GM19438 (cell line): ENCODE measurements around the gene TAC4.

Experiments
- ATAC-seq: cut with Tn5 transposase; IDR thresholded peaks from one replicate; pipeline ENCODE4 v1.9.1; 2021; ENCODE audit warnings: low read depth; ENCODE audit not compliant: unreplicated experiment

Gene TAC4, protein sequence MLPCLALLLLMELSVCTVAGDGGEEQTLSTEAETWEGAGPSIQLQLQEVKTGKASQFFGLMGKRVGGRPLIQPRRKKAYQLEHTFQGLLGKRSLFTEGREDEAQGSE

DNA sequence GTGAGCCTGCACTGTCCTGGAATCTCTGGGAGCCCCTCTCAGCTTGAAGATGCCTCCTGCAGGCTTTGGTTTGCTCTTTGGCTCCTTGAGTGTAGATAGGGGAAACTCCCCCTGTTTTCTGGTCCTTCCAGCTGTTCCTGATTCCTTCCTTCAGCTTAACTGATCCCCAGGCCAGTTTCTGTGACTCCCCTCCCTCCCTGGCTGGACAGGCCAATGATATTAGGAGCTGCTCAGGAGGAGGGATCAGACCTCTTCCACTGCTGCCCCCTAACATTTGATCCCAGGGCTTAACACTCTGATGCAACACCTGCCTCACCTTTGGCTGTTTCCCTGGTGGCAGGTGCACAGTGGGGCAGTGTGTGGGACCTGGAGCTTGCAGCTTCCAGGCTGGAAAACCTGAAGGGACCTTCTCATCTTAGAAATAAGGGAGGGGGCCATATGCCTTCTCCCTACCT lies at the start of gene TAC4:
Gene TAC4, minus strand, starts transcription at position 51 of the 455 bp plus-strand sequence. CDS start 52 bp downstream, outside the sequence.
- no peak for ATAC-seq

DNA sequence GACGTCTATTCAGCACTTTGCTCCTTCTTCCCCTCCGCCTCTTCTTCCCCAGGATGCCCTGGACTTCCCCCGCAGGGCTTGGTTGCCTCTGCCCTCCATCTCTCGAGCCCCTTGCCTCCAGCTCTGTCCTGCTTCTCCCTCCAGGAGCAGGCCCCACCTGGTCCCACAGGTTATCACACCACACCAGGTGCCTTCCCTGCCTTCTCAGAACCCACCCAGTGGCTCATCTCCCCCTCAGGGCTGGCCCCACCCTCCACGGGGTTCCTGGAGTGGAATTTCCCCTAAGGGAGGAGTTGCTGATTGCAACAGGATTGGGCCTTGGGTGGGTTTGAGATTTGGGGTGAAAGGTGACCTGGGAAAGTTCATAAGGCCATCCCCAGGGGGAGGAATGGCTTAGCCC lies 49.0 kb upstream of the TAC4 start:
- no peak for ATAC-seq

DNA sequence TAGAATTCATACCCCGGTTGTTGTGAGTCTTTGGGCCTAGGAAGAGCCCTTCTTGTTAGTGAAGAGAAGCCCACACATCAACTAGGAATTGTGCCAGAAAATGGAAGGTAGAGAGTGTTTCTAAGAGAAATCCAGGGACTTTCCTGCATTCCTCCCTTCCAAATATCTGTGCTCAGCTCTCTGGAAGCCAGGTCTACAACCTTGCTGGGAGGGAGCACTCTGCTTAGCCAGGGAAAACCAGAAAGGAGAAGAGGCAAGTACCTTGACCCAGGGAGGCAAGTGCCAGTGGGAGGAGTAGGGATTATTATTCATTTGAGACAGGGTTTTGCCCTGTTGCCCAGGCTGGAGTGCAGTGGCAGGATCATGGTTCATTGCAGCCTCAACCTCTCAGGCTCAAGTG lies 48.4 kb upstream of the TAC4 start:
- no peak for ATAC-seq

GRCh38 chr17:49895812-49896211 lies 47.9 kb upstream of the TAC4 start:
- no peak for ATAC-seq

DNA sequence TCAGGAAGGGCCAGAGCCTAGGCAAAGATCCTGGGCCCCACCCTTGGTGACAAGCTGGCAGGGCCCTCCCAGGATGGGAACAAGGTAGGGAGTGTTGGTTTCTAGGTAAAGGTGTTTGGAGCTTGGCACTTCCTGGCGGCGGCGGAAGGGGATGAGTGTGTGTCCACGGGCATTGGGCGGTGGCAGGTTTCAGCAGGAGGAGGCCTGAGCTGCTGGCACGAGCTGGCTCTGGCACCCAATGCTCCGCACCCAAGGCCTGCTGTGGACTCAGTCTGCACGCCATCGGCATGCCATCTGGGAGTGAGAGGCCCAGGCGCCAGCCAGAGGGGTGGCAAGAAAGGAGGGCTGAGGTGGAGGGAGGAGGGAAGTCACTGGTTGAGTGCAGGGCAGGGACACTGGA lies 46.9 kb upstream of the TAC4 start:
- ATAC-seq = no peak

DNA sequence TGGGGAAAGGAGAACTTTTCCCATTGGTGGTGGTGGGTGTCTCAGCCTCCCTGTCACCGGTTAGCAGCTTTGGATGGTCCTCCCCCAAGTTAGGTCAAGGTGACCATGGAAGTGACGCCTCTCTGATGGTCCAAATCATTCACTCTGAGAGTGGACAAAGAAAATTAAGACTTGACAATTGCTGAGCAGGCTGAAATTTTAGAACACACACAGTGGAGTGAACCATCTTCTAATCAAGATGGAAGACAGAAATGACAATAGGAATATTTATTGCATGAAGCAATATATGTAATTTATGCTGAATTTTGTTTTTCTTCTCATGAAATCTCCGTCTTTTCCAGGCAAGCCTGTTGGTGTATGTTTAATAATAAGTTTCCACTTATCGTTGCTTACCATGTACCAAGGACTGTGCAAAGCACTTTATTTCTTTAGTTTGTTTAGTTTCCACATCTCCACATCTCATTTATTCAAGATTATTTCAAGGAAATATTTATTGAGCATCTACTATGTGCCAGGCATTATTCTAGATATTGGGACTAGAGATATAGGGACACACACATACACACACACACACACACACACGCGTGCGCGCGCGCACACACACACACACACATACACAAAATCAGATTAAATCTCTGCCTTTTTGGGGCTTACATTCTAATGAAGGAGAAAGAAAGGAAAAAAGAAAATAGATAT lies 44.0 kb upstream of the TAC4 start:
- ATAC-seq = no peak

DNA sequence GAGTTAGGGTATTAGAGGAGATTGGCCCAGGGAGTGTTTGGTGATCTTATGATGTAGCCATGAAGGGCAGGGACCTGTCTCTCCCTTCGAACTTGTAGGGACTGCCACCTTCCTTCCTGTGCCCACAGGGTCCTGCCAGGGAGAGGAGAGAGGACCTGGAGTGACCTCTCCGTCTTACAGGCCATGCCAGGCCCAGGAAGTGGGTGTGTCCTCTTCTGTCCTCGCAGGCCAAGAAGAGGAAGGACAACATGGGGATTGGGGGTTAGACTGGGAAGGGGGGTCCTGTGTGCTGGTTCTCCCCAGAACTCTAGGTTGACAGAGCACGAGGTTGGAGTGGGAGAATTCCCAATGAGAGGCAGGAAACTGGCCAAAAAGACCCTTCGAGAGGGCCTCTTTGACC lies 43.4 kb upstream of the TAC4 start:
- ATAC-seq = no peak

- no peak for ATAC-seq
These were observed 43.0 kb upstream of the TAC4 start for GRCh38 chr17:49890852-49891251.

DNA sequence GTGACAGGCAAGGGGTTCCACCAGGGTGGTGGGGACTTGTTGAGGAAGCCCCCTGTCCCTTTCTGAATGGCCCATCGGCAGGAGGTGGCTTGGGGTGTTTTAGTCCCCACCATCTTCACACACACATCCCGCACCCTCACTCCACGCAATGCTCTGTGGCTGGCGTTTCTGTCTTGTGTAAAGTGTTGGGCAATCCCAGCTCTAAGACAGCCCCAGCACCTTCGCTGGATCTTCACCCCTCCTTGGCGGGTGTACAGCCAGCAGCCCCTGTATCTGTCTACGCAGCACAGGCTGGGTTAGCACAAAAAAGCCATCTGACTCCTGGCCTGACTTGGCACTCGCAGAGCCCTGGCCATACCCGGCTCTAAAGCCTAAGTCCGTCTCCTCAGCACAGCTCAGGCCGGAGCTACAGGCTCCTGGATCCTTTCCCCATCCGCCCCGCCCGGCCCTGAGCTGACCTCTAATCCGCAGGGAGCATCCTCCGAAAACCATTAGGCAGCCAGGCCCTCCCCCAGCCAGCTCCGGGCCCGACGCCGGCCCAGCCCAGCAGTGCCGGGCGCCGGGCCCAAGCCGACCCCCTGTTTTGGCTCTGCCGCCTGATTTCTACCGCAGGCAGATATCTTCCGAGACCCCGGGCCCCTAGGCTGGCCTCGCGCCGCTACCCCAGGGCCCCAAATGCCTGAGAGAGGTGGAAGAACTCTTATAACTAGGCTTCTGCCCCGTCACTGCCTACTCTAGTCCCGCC lies 42.4 kb upstream of the TAC4 start:
- no peak for ATAC-seq

GRCh38 chr17:49889500-49889899 lies 41.6 kb upstream of the TAC4 start:
- no peak for ATAC-seq

GRCh38 chr17:49887744-49888360 lies 40.0 kb upstream of the TAC4 start:
- ATAC-seq = no peak

- no peak for ATAC-seq
These were observed 39.3 kb upstream of the TAC4 start for GRCh38 chr17:49887086-49887743.

GRCh38 chr17:49886036-49886435 lies 38.2 kb upstream of the TAC4 start:
- no peak for ATAC-seq

DNA sequence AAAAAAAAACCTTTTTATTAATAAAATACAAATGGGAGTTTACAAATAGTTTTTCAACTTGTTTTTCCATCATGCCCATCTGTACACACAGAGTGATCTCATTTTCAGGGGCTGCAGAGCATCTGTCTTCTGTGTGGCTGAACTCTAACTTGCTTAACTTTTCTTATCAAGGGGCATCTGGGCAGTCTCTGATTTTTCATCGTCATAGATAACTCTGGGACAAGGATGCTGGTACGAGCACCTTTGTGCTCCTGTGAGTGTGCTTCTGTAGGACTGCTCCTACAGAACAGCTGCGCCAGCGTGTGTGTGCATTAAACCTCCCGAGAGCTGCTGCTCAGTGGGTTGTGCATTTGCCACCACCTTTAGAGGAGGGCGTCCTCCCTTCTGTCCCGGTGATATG lies 34.6 kb upstream of the TAC4 start:
- no peak for ATAC-seq

GRCh38 chr17:49881054-49881402 lies 33.2 kb upstream of the TAC4 start:
- no peak for ATAC-seq

GRCh38 chr17:49880291-49881053 lies 32.6 kb upstream of the TAC4 start:
- no peak for ATAC-seq

GRCh38 chr17:49878931-49879904 lies 31.3 kb upstream of the TAC4 start:
- ATAC-seq = no peak

GRCh38 chr17:49875685-49876084 lies 27.8 kb upstream of the TAC4 start:
- no peak for ATAC-seq

DNA sequence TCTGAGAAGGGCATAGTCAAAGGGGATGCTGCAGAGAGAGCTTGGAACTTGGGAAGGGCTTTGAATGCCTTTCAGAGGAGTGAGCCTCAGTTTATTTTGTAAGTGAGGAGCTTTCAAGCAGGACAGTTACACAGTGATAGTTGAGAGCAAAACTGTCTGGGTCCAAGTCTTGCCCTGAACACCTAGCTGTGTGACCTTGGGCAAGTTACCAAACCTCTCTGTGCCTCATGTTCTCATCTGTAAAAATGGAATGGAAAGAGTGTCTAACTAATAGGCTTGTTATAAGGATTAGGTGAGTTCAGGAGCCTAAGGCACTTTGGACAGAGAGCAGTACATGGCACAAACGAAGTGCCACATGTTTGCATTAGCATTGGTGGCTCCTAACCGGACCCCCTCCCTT lies 27.0 kb upstream of the TAC4 start:
- ATAC-seq = no peak
